SK-N-SH (cell line): Measurements from ENCODE around the gene NPY5R.

Experiments used
- CTCF ChIP-seq: fragments of 200-600 bp; sonication (generic); IDR thresholded peaks from 2 replicates; pipeline ENCODE4 v1.6.1; 2017; ENCODE audit warnings: antibody characterized with exemption, mild to moderate bottlenecking, moderate library complexity
- FOXM1 ChIP-seq: IDR thresholded peaks from 2 replicates; pipeline ENCODE4 v1.4.0; 2012; ENCODE audit warnings: low read depth, mild to moderate bottlenecking
- GABPA ChIP-seq: IDR thresholded peaks from 2 replicates; pipeline ENCODE4 v1.4.0; 2012; ENCODE audit warnings: low read depth, mild to moderate bottlenecking
- IRF3 ChIP-seq: fragments of 150-350 bp; IDR thresholded peaks from 2 replicates; pipeline ENCODE4 v1.6.1; 2016; ENCODE audit warnings: mild to moderate bottlenecking, low read depth, low read length
- POLR2AphosphoS5 ChIP-seq: IDR thresholded peaks from 2 replicates; pipeline ENCODE4 v1.6.1; 2012; ENCODE audit warnings: low read depth, low read length
- RAD21 ChIP-seq: IDR thresholded peaks from 2 replicates; pipeline ENCODE4 v1.6.1; 2012; ENCODE audit warnings: mild to moderate bottlenecking, low read length
- REST ChIP-seq: IDR thresholded peaks from 2 replicates; pipeline ENCODE4 v1.6.1; 2012; ENCODE audit warnings: mild to moderate bottlenecking, low read depth, low read length, moderate library complexity

GRCh38 chr4:163384434-163384833 is 40.7 kb downstream of the NPY5R start:
- TF ChIP-seq CTCF (no peak), RAD21 (no peak), POLR2AphosphoS5 (no peak), FOXM1 (no peak), IRF3 (no peak), GABPA (no peak), REST (no peak)
